Activated T-helper 9 cell treated with anti-CD3 and anti-CD28 coated beads, Interleukin-2, amount 50 U/mL, for 16 hours (primary cell): ENCODE measurements around the gene FARS2.

Source experiments
- DNase-seq: peaks from one replicate; pipeline ENCODE4 v3.0.0-alpha.2; 2020; ENCODE audit warnings: low read depth

FARS2 gene

GRCh38 chr6:5325173-5325572 is 63.9 kb downstream of the FARS2 start:
- DNase-seq: no peak

- no peak for DNase-seq
These were observed 64.8 kb downstream of the FARS2 start for GRCh38 chr6:5326022-5326641.

GRCh38 chr6:5328800-5329199 is 67.5 kb downstream of the FARS2 start:
- no peak for DNase-seq

- no peak for DNase-seq
These were observed 70.6 kb downstream of the FARS2 start for GRCh38 chr6:5331845-5332442.

GRCh38 chr6:5333658-5334057 is 72.3 kb downstream of the FARS2 start:
- DNase-seq: no peak

- no peak for DNase-seq
These were observed 73.0 kb downstream of the FARS2 start for GRCh38 chr6:5334341-5334740.

GRCh38 chr6:5335020-5335419 is 73.7 kb downstream of the FARS2 start:
- DNase-seq: no peak

- DNase-seq: no peak
These were observed 76.3 kb downstream of the FARS2 start for GRCh38 chr6:5337573-5337972.

- DNase-seq: no peak
These were observed 77.1 kb downstream of the FARS2 start for GRCh38 chr6:5338177-5338960.

GRCh38 chr6:5339786-5340185 is 78.5 kb downstream of the FARS2 start:
- no peak for DNase-seq

GRCh38 chr6:5341845-5342244 is 80.5 kb downstream of the FARS2 start:
- DNase-seq: no peak

GRCh38 chr6:5343998-5344397 is 82.7 kb downstream of the FARS2 start:
- DNase-seq: no peak

- no peak for DNase-seq
These were observed 84.0 kb downstream of the FARS2 start for GRCh38 chr6:5345324-5345723.

- no peak for DNase-seq
These were observed 90.4 kb downstream of the FARS2 start for GRCh38 chr6:5351552-5352210.

- no peak for DNase-seq
These were observed 92.7 kb downstream of the FARS2 start for GRCh38 chr6:5353971-5354370.

- DNase-seq: no peak
These were observed 96.2 kb downstream of the FARS2 start for GRCh38 chr6:5357486-5357885.

GRCh38 chr6:5359417-5359816 is 98.1 kb downstream of the FARS2 start:
- no peak for DNase-seq

- DNase-seq: no peak
These were observed 100.1 kb downstream of the FARS2 start for GRCh38 chr6:5361396-5361795.

GRCh38 chr6:5365436-5366195 is 104.3 kb downstream of the FARS2 start:
- no peak for DNase-seq

- no peak for DNase-seq
These were observed 105.6 kb downstream of the FARS2 start for GRCh38 chr6:5366941-5367340.

GRCh38 chr6:5367510-5367909 is 106.2 kb downstream of the FARS2 start:
- DNase-seq: no peak

GRCh38 chr6:5373430-5373829 is 112.1 kb downstream of the FARS2 start:
- DNase-seq: no peak
